DND-41 (cell line): ENCODE measurements around the gene MINDY4.

ENCODE experiments used
- ATAC-seq: fragments of 200-7000 bp; cut with Tn5 transposase; 3 replicates; pipeline ENCODE4 v1.9.1; 2021; ENCODE audit warnings: low read depth; ENCODE audit not compliant: insufficient read depth
- DNase-seq: peaks from one replicate; pipeline ENCODE4 v3.0.0-alpha.2; 2020
- H2AFZ ChIP-seq: 2 replicates; pipeline ENCODE4 v1.6.0; 2012; ENCODE audit warnings: low read depth, low read length
- H3K27ac ChIP-seq: 2 replicates; pipeline ENCODE4 v1.5.1; 2012; ENCODE audit warnings: low read length, inconsistent platforms
- H3K27me3 ChIP-seq: fragments of 200-600 bp; sonication (generic); 2 replicates; pipeline ENCODE4 v1.6.0; 2012; ENCODE audit warnings: low read length, mild to moderate bottlenecking, inconsistent platforms; ENCODE audit not compliant: insufficient read depth, poor library complexity
- H3K36me3 ChIP-seq: 2 replicates; pipeline ENCODE4 v1.5.1; 2012; ENCODE audit warnings: low read length, inconsistent platforms; ENCODE audit not compliant: insufficient read depth
- H3K4me1 ChIP-seq: 2 replicates; pipeline ENCODE4 v1.5.1; 2012; ENCODE audit warnings: mild to moderate bottlenecking, low read length; ENCODE audit not compliant: insufficient read depth
- H3K4me2 ChIP-seq: 2 replicates; pipeline ENCODE4 v1.6.0; 2012; ENCODE audit warnings: mild to moderate bottlenecking, moderate library complexity, low read length, inconsistent platforms; ENCODE audit not compliant: insufficient read depth
- H3K4me3 ChIP-seq, 2 experiments: fragments of 200-600 bp in 1 of 2; shearing (Covaris generic) in 1 of 2; 2 replicates each; pipeline ENCODE4 v1.5.1; 2012 to 2016; ENCODE audit warnings: inconsistent platforms in 2 of 2, low read length in 2 of 2, mild to moderate bottlenecking in 2 of 2, low read depth in 1 of 2, moderate library complexity in 1 of 2
- H3K79me2 ChIP-seq: 2 replicates; pipeline ENCODE4 v1.6.0; 2012; ENCODE audit warnings: low read length, inconsistent platforms; ENCODE audit not compliant: insufficient read depth
- H3K9ac ChIP-seq: 2 replicates; pipeline ENCODE4 v1.6.0; 2012; ENCODE audit warnings: low read depth, mild to moderate bottlenecking, inconsistent platforms, low read length, moderate library complexity
- H3K9me3 ChIP-seq: 2 replicates; pipeline ENCODE4 v1.5.1; 2012; ENCODE audit warnings: low read length, moderate library complexity, mild to moderate bottlenecking, inconsistent platforms; ENCODE audit not compliant: insufficient read depth, severe bottlenecking
- H4K20me1 ChIP-seq: 2 replicates; pipeline ENCODE4 v1.6.0; 2012; ENCODE audit warnings: low read length; ENCODE audit not compliant: insufficient read depth
- CTCF ChIP-seq: IDR thresholded peaks from 2 replicates; pipeline ENCODE4 v1.5.1; 2012; ENCODE audit warnings: borderline replicate concordance, low read length, moderate library complexity, mild to moderate bottlenecking; ENCODE audit not compliant: poor library complexity, severe bottlenecking; ENCODE audit errors: extremely low read depth
- EZH2 ChIP-seq: IDR thresholded peaks from 3 replicates; pipeline ENCODE4 v1.6.1; 2012; ENCODE audit warnings: borderline replicate concordance, low read depth, mild to moderate bottlenecking, moderate library complexity, low read length, inconsistent platforms; ENCODE audit not compliant: severe bottlenecking

MINDY4 gene

GRCh38 chr7:30765408-30765807 is 5.8 kb upstream of the MINDY4 start:
- H3K27me3 ChIP-seq = peaks cover 8% of the 10 kb centered on the region
- no peak overlapping the region for H3K4me3 ChIP-seq
- TF ChIP-seq EZH2 = no peak
- TF ChIP-seq CTCF = no peak
- no peak overlapping the region for H2AFZ ChIP-seq
- no peaks in the 10 kb centered on the region for H3K79me2 ChIP-seq
- no peak overlapping the region for H3K9ac ChIP-seq
- no peaks in the 10 kb centered on the region for H4K20me1 ChIP-seq
- no peak for ATAC-seq
- no peak overlapping the region for H3K4me2 ChIP-seq
- H3K4me1 ChIP-seq = no peaks in the 10 kb centered on the region
- H3K27ac ChIP-seq = no peak overlapping the region
- no peak for DNase-seq
- no peaks in the 10 kb centered on the region for H3K9me3 ChIP-seq
- no peaks in the 10 kb centered on the region for H3K36me3 ChIP-seq

- Histone ChIP-seq H3K27me3 (no peaks in the 10 kb centered on the region), H3K79me2 (no peaks in the 10 kb centered on the region), H3K4me3 (peak overlapping the region; percentile 58 to 73; a peak in 3 of 4 replicates), H3K4me2 (peak overlapping the region; percentile 71), H2AFZ (peak overlapping the region; percentile 85), H3K4me1 (peaks cover 15% of the 10 kb centered on the region), H3K27ac (0 out of 2 replicates have a peak overlapping the region, but pooled peaks have one; percentile 19), H3K36me3 (no peaks in the 10 kb centered on the region), H3K9ac (peak overlapping the region; percentile 63), H4K20me1 (no peaks in the 10 kb centered on the region), H3K9me3 (no peaks in the 10 kb centered on the region)
- no peak for TF ChIP-seq EZH2
- no peak for ATAC-seq
- no peak for DNase-seq
Measured at GRCh38 chr7:30770845-30771173, 408 bp upstream of the MINDY4 start.

GRCh38 chr7:30771880-30772425 is 736 bp downstream of the MINDY4 start:
- H3K4me1 ChIP-seq = peaks cover 15% of the 10 kb centered on the region
- H4K20me1 ChIP-seq = no peaks in the 10 kb centered on the region
- H3K36me3 ChIP-seq = no peaks in the 10 kb centered on the region
- H2AFZ ChIP-seq = peak overlapping the region; percentile 85
- H3K27ac ChIP-seq = peak overlapping the region; percentile 45
- peak; percentile 16 for DNase-seq
- no peaks in the 10 kb centered on the region for H3K79me2 ChIP-seq
- no peaks in the 10 kb centered on the region for H3K9me3 ChIP-seq
- H3K9ac ChIP-seq = peak overlapping the region; percentile 63
- H3K4me3 ChIP-seq = peak overlapping the region; percentile 58 to 73
- peak; percentile 22; the same call in 2 of the 3 replicates for ATAC-seq
- no peaks in the 10 kb centered on the region for H3K27me3 ChIP-seq
- H3K4me2 ChIP-seq = peak overlapping the region; percentile 71
- no peak for TF ChIP-seq CTCF

GRCh38 chr7:30772984-30773383 is 1.8 kb downstream of the MINDY4 start:
- no peaks in the 10 kb centered on the region for H3K79me2 ChIP-seq
- no peaks in the 10 kb centered on the region for H4K20me1 ChIP-seq
- no peak overlapping the region for H3K9ac ChIP-seq
- H3K4me2 ChIP-seq = no peak overlapping the region
- no peaks in the 10 kb centered on the region for H3K9me3 ChIP-seq
- H3K27me3 ChIP-seq = no peaks in the 10 kb centered on the region
- H3K4me3 ChIP-seq = no peak overlapping the region
- no peak for ATAC-seq
- no peak overlapping the region for H2AFZ ChIP-seq
- H3K27ac ChIP-seq = no peak overlapping the region
- no peak for TF ChIP-seq CTCF
- no peak for TF ChIP-seq EZH2
- peaks cover 15% of the 10 kb centered on the region for H3K4me1 ChIP-seq
- no peaks in the 10 kb centered on the region for H3K36me3 ChIP-seq
- DNase-seq = no peak
